GM18873 (cell line): ENCODE results near the gene SERGEF.

Source experiments
- ATAC-seq: cut with Tn5 transposase; IDR thresholded peaks from one replicate; pipeline ENCODE4 v1.9.1; 2021; ENCODE audit warnings: mild to moderate bottlenecking, moderate library complexity, moderate number of reproducible peaks; ENCODE audit not compliant: unreplicated experiment, low FRiP score

SERGEF gene

GRCh38 chr11:17760102-17761029, 252.5 kb downstream of the SERGEF start:
- ATAC-seq, result peak; percentile 49

GRCh38 chr11:17755891-17756290, 257.0 kb downstream of the SERGEF start:
- no peak for ATAC-seq

GRCh38 chr11:17753641-17754040, 259.2 kb downstream of the SERGEF start:
- ATAC-seq, result no peak

GRCh38 chr11:17753153-17753552, 259.7 kb downstream of the SERGEF start:
- ATAC-seq, result no peak

GRCh38 chr11:17752144-17752543, 260.7 kb downstream of the SERGEF start:
- no peak for ATAC-seq

- ATAC-seq, result no peak
These were observed 261.3 kb downstream of the SERGEF start for GRCh38 chr11:17751558-17751957.

- ATAC-seq, result no peak
These were observed 262.1 kb downstream of the SERGEF start for GRCh38 chr11:17750801-17751165.

- no peak for ATAC-seq
These were observed 262.6 kb downstream of the SERGEF start for GRCh38 chr11:17750013-17750800.

GRCh38 chr11:17748761-17749721, 263.8 kb downstream of the SERGEF start:
- no peak for ATAC-seq

- ATAC-seq, result no peak
These were observed 264.8 kb downstream of the SERGEF start for GRCh38 chr11:17748044-17748443.

GRCh38 chr11:17747131-17747955, 265.5 kb downstream of the SERGEF start:
- no peak for ATAC-seq

- ATAC-seq, result no peak
These were observed 266.8 kb downstream of the SERGEF start for GRCh38 chr11:17746096-17746495.

- no peak for ATAC-seq
These were observed 267.6 kb downstream of the SERGEF start for GRCh38 chr11:17745023-17745772.

GRCh38 chr11:17744151-17744940, 268.5 kb downstream of the SERGEF start:
- ATAC-seq, result no peak

GRCh38 chr11:17743808-17744119, 269.1 kb downstream of the SERGEF start:
- no peak for ATAC-seq

GRCh38 chr11:17743026-17743807, 269.6 kb downstream of the SERGEF start:
- ATAC-seq, result no peak

- no peak for ATAC-seq
These were observed 270.8 kb downstream of the SERGEF start for GRCh38 chr11:17742019-17742418.
